NCI-H1105 treated with DMSO at 0.1 percent for 48 hours (cell line): ENCODE data around the gene B9D1.
"Not testable (repeated sequence)": the region's sequence is repeated elsewhere in the genome, so short reads cannot be mapped to it uniquely, and the experiment has no call there.

Experiments used
- DNase-seq: peaks from one replicate; lab custom pipeline; 2025; lab: John Stamatoyannopoulos, UW

Gene B9D1

DNA sequence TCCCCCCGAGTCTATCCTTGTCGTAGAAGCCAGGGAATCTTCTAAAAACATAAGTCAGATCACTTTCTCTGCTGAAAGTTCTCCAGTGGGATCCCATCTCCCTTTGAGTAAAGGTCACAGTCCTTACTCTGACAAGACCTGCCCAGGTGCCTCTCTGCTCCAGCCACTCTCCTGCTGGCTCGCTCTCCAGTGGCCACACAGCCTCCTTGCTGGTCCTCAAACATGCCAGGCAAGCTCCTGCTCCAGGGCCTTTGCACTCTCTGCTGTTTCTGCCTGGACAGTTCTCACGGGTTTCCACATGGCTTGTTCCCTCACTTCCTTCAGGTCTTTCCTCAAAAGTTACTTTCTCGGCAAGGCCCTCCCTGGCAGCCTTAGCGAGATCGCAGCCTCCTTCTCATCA is 3.4 kb downstream of the B9D1 start:
- no peak for DNase-seq

DNA sequence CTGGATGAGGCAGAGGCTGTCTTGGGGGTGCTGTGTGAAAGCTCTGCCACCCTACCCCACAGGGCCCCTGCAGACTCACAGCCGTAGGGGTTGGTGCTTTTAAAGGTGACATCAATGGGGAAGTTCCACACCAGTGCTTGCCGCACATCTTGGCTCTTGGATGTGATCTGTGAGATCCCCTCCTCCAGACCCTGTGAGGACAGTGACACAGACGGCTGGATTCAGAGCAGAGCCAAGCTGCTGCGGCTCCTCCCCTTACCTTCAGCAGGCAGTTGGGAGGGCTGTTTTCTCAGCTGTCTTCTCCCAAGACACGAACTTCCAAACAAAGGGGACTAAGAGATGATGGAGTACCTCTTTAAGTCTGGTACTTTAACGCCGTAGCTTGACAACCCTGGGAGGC is 4.8 kb downstream of the B9D1 start:
- DNase-seq = no peak

DNA sequence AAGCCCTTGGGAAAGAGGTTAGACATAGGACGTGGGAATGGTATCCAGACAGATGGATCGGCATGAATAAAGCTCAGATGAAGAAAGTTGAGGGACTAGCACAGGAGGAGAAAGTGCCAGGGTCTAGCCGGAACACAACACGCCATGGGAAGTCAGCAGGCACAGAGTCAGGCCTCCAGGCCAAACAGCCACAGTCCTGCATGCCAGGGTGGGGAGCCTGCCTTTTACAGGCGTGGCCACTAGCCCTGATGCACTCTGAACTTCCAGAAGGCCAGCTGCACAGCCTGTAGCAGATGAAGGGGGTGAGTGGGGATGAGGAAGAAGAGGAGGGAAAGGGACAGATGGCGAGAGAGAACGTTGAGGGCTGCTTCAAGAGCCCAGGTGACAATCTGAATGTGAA is 5.2 kb downstream of the B9D1 start:
- no peak for DNase-seq

DNA sequence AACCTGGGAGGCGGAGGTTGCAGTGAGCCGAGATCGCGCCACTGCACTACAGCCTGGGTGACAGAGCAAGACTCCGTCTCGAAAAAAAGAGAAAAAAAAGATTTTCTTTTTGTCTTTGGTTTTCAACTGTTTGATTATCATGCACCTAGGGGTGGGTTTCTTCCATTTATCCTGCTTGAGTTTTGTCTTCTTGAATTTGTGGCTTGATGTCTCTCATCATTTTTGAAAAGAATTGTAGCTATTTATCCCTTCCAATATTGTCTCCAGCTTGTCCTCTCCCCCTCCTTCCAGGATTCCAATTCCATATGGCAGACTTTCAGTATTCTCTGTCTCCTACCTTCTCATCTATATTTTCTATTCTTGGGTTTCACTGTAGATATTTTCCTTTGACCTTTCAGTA is 7.8 kb downstream of the B9D1 start:
- no peak for DNase-seq

DNA sequence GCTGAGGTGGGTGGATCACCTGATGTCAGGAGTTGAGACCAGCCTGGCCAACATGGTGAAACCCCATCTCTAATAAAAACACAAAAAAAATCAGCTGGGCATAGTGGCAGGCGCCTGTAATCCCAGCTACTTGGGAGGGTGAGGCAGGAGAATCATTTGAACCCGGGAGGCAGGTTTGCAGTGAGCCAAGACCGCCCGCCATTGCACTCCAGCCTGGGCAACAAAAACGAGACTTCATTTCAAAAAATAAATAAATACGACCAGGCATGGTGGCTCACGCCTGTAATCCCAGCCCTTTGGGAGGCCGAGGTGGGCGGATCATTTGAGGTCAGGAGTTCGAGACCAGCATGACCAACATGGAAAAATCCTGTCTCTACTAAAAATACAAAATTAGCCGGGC is 9.1 kb downstream of the B9D1 start:
- DNase-seq = not testable (repeated sequence)

DNA sequence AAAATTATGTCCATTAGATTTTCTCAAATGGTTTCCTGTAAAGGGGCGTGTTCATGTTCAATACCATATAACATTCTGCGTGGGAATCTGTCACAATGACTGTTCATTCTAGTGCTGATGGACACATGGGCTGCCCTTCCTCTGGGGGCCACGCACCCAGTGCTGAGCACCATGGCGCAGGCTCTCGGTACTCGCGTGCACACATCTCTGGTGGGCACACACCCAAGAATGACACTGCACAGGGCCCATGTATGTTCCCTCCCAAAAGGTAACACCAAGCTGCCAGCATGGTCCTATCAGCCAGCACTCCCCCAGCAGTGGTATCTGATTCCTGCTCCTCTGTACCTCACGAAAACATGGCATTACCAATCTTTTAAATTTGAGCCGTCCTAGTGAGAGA is 13.7 kb downstream of the B9D1 start:
- DNase-seq = no peak

DNA sequence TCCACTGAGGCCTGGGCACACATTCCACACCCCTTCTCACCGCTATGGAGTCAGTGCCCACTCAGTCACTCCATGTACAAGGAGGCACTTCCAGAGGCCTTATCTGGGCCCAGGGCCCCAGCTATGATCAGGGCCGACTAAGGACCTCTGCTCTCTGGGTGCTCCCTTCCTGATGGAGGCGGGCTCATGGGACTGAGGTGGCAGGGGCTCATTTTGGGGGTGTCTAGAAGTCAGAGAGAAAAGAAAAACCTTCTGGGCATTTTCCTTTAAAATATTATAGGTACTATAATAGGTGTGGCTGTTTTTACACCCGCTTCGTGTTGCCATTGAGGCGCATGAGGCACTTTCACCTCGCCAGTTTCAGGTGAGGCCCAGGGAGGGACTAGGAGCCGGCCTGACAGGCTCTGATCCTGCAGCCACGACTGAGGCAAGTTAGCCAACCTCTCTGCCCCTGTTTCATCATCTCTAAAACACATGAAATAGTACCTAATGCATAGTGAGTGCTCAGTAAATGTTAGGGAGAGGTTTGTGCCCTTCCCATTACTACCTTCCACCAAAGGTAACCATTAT is 14.4 kb downstream of the B9D1 start:
- no peak for DNase-seq

DNA sequence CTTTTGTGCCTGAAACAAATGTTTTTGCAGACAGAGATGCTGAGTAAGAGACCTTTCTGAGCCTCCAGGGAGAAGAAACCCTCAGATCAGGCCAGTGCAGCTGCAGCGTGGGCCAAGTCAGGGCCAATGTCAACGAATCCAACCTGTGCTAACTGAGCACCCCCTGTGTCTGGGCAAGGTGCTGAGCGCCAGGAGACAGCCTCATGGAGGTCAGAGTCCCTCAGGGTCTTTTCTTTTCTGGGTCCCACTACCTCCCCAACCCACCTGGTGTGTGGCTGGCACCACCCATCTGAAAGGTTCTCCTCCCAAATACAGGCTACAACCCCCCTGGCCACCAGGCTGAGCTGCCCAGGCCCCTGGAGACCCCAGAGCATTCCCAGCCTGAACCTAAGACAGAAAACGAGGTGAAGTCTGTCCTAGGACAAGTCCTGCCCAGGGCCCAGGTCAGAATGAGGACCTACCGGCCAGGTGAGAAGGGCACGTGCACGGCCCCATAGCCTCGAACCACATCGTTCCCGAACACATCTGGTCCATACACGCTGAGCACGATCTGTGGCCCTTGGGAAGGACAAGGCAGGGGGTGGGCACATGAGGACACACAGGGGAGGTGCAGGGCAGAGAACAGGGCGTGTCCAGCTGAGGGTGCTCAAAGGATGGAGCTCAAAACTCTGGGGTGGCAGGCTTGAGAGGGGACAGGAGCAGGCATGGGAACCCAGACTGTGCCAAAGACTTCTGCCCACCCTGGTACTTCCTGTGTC is 15.0 kb downstream of the B9D1 start:
- DNase-seq = no peak

DNA sequence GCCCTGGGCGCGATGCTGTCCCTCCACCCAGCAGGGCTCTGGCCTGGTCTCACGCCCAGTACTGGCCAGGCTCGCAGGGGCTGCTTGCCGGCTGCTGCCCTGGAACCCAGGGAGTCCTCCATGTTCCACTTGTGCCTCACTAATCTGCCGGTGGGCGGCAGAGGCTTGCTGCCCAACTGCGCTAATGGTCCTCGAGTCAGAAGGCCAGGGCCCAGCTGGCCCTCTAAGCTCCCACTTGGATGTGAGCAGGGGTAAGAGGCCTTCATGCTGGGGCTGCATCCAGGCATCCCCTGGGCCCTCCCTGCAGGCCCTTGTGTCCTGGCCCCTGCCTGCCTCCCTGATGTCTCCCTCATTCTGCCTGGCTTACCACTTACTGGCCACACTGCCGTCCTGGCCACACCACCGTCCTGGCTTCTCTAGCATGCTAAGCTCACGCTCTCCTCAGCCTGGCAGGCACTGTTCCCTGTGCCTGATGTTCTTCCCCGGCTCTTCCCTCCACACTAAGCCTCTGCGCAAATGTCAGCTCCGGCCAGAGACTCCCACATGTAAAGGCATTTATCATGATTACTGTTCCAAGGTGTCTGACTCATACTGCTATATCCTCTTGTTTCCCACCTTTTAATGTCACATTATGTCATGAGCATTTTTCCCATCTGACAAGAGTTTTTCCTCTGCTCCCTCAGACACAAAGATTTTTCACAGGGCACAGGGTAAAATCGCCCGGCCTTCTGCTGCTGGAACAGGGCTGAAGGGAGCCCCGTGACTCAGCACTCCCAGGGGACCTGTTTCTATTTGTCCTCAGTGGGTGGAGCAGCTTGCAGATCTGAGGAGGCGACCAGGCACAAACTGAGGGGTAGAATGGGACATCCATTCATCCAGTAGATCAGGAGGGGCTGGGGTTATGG is 15.9 kb downstream of the B9D1 start:
- DNase-seq = no peak

DNA sequence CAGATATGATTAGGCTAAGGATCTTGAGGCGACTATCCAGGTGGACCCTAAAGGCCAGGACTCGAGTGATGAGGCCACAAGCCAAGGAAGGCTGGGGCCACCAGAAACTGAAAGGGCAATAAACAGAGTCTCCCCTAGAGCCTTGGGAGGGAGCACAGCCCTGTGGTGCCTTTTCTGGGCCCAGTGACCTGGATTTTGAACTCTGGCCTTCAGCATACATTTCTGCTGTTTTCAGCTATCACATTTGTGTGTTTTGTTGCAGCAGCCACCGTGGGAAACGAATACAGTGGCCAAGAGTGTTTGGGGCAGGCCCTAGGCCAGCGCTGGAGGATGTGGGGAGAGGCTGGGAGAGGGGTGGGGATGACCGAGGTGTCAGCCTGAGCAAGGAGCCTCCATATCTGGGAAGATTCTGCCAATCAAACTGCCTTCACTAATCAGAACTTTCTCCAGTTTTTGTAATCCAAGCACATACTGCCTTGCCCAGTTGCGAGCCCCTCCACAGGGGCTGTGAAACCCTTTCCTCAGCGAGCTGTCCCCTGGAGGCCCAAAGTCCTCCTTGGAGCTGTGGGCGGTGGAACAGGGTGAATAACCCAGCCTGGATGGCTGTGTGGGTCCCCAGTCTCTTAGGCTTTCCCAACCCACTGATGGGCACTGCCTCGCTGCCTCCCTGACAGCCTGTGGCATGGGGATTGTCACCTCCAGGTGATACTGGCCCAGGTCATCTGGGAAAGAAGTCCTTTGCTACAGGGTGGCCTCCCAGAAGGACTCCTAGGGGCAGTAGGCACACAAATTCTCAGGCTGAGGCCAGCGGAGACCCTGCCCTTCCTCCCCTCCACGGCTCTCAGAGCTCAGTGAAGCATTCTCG is 16.8 kb downstream of the B9D1 start:
- no peak for DNase-seq

DNA sequence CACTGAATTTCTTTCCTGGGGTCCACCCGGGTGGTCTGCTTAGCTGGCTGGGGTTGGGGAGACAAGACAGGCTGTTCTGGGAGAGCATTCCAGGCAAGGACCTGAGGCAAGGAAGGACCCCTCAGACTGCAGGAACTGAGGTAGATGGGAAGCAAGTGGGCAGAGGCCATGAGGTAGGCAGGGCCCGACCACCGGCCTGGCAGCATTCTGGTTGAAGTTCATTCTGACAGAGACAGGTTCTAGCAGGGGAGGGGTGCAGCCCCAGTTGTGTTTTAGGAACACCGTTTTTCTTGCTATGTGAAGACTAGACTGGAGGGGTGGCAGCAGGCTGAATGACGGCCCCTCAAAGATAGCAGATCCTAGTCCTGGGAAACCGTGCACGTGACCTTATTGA is 17.5 kb downstream of the B9D1 start:
- DNase-seq = no peak

DNA sequence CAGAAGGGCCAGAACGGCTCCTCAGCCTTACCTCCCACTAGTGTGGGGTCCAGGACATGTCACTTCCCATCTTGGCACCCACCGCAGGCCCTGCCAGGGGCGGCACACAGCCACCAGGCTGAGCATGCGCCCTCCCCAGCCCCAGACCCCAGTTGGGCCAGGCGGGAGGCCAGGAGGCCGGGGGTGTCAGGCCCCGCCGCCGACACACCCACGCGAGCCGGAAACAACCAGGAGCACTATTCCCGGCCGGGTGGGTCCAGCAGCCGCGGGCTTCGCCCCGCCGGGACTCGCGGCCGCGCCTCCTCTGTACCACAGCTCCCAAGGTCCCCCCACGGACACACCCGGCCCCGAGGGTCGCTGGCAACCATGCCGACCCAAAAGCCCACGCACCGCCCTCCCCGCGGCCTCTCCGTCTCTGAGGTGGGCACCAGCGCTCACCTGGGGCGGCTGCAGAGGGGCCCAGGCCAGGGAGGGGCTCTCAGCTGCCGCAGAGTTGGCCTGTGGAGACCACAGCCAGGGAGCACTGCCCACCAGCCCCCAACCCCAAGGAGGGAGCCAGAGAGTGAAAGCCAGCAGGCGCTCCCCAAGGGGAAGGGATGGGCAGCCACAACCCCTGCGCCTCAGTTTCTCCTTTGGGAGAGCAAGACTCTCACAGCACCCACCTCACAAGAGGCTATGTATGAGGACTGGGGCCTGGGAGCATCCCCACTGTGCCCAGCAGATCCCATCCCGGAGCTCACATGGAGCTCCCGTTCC is 18.0 kb downstream of the B9D1 start:
- DNase-seq = no peak

DNA sequence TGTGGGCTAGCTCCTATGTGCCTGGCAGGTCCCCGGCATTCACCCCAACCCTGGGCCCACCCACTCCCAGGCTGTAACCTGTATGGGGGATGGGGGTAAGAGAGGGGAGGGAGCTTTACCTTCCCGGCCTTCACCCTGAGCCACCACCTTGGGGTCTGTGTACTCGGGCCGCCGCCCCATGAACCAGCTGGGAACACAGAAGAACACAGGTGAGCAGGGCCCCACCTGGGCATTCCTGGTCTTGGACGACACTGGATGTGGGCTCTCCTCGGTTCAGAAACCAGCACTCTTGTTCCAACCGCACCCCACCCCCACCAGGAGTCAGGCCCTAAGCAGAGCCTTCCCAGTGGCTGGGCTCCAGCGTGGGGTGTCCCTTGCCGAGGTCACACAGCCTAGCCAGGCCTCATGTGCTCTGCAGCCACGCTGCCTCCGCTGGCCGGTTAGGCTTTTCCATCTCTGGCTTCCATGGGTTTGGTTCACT is 18.8 kb downstream of the B9D1 start:
- no peak for DNase-seq

DNA sequence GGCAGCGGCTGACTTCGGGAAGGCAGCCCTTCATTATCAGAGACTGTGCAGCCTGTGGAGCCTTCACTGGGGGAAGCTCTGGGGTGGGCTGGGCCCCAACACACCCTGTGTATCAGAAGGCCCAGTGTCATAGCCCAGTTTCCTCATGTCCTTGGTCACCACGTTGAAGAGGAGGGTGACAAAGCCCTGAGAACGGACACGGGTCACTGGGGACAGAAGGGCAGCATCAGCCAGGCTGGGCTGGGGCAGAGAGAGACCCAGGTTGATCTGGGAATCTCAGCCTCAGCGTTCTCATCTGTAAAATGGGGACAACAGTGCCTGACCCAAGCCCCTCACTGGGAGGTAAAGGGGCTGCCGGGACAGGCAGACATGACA is 19.3 kb downstream of the B9D1 start:
- DNase-seq = no peak

DNA sequence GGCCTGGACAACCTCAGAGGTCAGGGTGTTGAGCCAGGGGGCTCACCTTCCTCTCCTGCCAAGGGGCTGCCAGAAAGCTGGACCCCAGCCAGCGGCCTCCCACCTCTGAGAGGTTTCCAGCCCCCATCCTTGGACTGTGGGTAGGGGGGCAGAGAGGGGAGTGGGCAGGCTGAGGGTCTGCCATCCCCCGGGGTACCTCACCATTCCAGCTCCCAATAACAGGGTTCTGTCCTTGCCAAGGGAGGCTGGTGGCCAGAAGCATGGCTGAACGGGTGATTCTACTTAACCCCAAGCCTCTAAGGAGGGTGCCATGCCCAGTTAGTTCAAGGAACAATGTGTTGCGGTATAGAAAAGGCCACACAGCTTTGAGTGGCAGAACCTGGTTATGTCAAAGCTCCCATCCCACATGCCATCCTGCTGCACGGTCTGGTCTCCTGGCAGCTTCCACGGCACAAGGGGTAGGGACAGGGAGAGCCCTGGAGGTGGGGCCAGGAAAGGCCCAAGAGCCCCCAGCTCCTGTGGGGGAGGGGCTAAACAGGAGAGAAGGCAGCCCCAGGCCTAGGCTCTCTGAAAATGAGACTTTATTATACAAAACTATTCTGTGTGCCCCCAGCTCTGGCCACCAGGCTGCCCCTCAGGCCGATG is 19.8 kb downstream of the B9D1 start:
- no peak for DNase-seq

DNA sequence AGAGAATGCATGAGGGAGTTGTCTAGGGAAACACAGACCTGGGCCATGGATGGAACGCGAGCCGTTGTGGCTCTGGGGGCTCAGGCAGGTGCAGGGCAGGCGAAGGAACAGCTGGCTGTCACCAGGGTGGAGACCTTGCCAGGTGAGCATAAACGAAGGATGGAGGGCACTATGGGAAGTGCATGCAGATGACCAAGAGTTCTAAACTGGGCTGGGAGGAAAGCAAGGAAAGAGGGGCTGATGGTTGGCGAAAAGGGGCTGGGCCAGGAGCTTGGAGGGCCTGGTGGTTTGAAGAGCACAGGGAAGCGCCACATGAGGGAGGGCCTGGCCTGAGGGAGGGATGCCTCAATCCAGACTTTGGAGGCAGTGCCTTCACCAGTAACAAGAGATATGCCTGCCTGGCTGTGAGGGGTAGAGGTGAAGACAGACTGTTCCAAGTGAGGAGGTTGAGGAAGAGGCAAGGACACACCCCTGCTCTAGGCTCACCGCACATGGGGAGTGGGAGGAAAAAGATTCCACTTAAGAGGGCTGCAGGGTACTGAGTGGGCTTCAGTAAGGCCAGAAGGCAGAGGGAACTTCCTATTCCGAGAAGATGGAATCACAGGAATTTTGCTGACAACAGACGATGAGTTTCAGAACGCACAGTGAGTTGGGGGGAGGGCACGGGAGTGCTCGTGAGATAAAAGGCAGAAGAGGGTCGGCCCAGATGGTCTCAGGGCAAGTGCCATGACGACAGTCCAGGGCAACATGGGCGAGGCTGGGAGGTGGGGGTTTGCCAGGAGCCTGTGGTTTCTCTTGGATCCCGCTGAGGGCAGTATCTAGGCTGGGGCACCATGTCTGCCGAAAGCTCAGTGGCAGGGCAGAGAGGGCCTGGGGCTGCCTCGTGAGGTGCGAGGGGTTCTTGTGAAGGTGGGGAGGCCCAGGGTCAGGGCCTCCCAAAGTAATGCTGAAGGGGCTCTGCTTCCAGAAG is 20.6 kb downstream of the B9D1 start:
- no peak for DNase-seq

DNA sequence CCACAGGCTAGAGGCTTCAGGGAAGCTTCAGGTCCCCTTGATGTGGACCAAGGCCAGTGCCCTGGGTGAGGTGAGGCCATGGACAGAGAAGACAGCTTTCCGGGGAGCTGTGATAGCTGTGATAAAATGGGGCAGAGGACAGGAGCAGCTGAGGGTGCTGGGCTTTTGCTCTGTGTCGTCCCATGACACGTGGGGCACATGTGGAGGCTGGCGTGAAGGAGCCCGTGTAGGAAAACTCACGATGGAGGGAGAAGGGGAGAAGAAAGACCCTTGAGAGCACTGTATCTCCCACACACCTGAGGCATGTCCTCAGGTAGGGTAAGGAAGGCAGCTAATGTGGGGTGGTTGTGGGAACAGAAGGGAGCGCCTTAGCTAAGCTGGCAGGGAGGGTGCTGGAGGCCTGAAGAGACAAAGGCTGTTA is 21.3 kb downstream of the B9D1 start:
- DNase-seq = no peak

DNA sequence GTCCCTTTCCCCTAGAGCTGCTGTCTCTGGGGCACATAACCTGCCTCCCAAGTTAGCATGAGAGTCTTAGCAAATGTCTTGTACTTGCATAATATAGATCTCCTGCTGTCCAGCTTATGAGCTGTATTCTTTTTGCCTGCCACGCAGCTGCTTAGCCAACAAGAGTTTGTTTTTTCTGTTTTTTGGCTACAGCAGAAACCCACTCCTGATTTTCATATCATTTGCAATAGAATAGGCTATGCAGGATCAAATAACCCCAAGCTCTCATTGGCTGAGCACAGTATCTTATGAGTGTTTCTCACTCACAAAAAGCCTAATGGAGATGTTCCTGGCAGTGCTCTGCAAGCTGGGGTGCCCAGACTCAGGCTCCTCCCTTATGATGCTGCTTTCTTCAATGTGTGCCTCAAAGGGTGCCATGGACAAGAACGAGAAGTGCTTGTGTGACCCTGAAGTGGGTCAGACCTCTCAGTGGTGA is 23.1 kb downstream of the B9D1 start:
- DNase-seq = no peak
